Progenitor cell of endocrine pancreas (in vitro differentiated cells): ENCODE measurements around the gene SPATS2L. TPM values are rescaled to one million over a fixed set of nuclear protein-coding genes. Genes with fewer than 3 reads are reported as not detected.

ENCODE experiments used
- DNase-seq: peaks from one replicate; pipeline ENCODE4 v3.0.0; 2021; ENCODE audit warnings: low spot score; ENCODE audit not compliant: unreplicated experiment
- H3K27ac Mint-ChIP-seq: 2 replicates; pipeline ENCODE4 v1.8.0; 2021; ENCODE audit warnings: mild to moderate bottlenecking, moderate library complexity, mixed read lengths
- H3K27me3 Mint-ChIP-seq: 2 replicates; pipeline ENCODE4 v1.8.0; 2021; ENCODE audit warnings: mixed read lengths
- H3K36me3 Mint-ChIP-seq: 2 replicates; pipeline ENCODE4 v1.8.0; 2022; ENCODE audit warnings: mixed read lengths; ENCODE audit not compliant: insufficient read depth
- H3K4me1 Mint-ChIP-seq: 2 replicates; pipeline ENCODE4 v1.8.0; 2021; ENCODE audit warnings: low read depth, mixed read lengths
- H3K4me3 Mint-ChIP-seq: 2 replicates; pipeline ENCODE4 v1.8.0; 2021; ENCODE audit warnings: low read depth, mild to moderate bottlenecking, moderate library complexity, mixed read lengths
- H3K9me3 Mint-ChIP-seq: 2 replicates; pipeline ENCODE4 v1.8.0; 2021; ENCODE audit warnings: low read depth, mixed read lengths
- CTCF ChIP-seq: fragments of 200-600 bp; sonication (generic); IDR thresholded peaks from one replicate; pipeline ENCODE4 v1.5.0; 2021; ENCODE audit warnings: antibody characterized with exemption, mild to moderate bottlenecking; ENCODE audit not compliant: unreplicated experiment
- total RNA-seq: library from RNA; stranded (reverse); gene quantifications from 2 replicates; pipeline ENCODE4 v1.2.1, GENCODE V29; 2021

Gene SPATS2L
- total RNA-seq, 1 donor from 2014 or later, result 110 TPM

GRCh38 chr2:200259577-200259957 lies 46.9 kb upstream of the SPATS2L start:
- H3K27me3 Mint-ChIP-seq, result no peaks in the 10 kb centered on the region
- DNase-seq, result no peak
- H3K4me1 Mint-ChIP-seq, result peaks cover 18% of the 10 kb centered on the region
- H3K9me3 Mint-ChIP-seq, result peaks cover 3% of the 10 kb centered on the region
- H3K27ac Mint-ChIP-seq, result no peak overlapping the region
- H3K4me3 Mint-ChIP-seq, result no peak overlapping the region
- TF ChIP-seq CTCF, result no peak
- no peaks in the 10 kb centered on the region for H3K36me3 Mint-ChIP-seq

- Mint-ChIP-seq H3K4me1 (peaks cover 18% of the 10 kb centered on the region), H3K27ac (no peak overlapping the region), H3K4me3 (no peak overlapping the region), H3K9me3 (peaks cover 3% of the 10 kb centered on the region), H3K36me3 (no peaks in the 10 kb centered on the region), H3K27me3 (no peaks in the 10 kb centered on the region)
- DNase-seq, result no peak
- TF ChIP-seq CTCF, result no peak
Observed at GRCh38 chr2:200262047-200262446, 44.4 kb upstream of the SPATS2L start.

GRCh38 chr2:200263279-200263678 lies 43.2 kb upstream of the SPATS2L start:
- Mint-ChIP-seq H3K4me1 (peaks cover 12% of the 10 kb centered on the region), H3K36me3 (no peaks in the 10 kb centered on the region), H3K27ac (no peak overlapping the region), H3K27me3 (no peaks in the 10 kb centered on the region), H3K9me3 (peaks cover 3% of the 10 kb centered on the region), H3K4me3 (no peak overlapping the region)
- DNase-seq, result no peak
- TF ChIP-seq CTCF, result no peak

- no peak for TF ChIP-seq CTCF
- DNase-seq, result no peak
- Mint-ChIP-seq H3K27me3 (no peaks in the 10 kb centered on the region), H3K36me3 (no peaks in the 10 kb centered on the region), H3K4me1 (peaks cover 4% of the 10 kb centered on the region), H3K9me3 (peaks cover 3% of the 10 kb centered on the region), H3K4me3 (no peak overlapping the region), H3K27ac (no peak overlapping the region)
Observed at GRCh38 chr2:200264631-200265030, 41.9 kb upstream of the SPATS2L start.

- Mint-ChIP-seq H3K36me3 (no peaks in the 10 kb centered on the region), H3K4me1 (no peaks in the 10 kb centered on the region), H3K4me3 (no peak overlapping the region), H3K27ac (no peak overlapping the region), H3K27me3 (no peaks in the 10 kb centered on the region), H3K9me3 (peaks cover 3% of the 10 kb centered on the region)
- no peak for TF ChIP-seq CTCF
- DNase-seq, result no peak
Observed at GRCh38 chr2:200266406-200266805, 40.1 kb upstream of the SPATS2L start.
